Measurements from ENCODE around the gene SRPK3. TPM values are rescaled to one million over a fixed set of nuclear protein-coding genes. Genes with fewer than 3 reads are reported as not detected.
"Not testable (repeated sequence)": the region's sequence is repeated elsewhere in the genome, so short reads cannot be mapped to it uniquely, and the experiment has no call there.

The SRPK3 gene
- total RNA-seq, 2 donors from 2014 or later, result 19.4 to 24.6 TPM

GRCh38 chrX:153744210-153745066, 36.4 kb upstream of the SRPK3 start:
- H3K9me3 ChIP-seq, result no peaks in the 10 kb centered on the region
- H3K4me1 ChIP-seq, result peaks cover 0 to 7% of the 10 kb centered on the region in 2 donors
- peak overlapping the region in 1 of 2 donors; percentile 4 for H3K27ac ChIP-seq
- H3K36me3 ChIP-seq, result no peaks in the 10 kb centered on the region
- no peak for DNase-seq (ENCODE audit: low spot score)
- no peak overlapping the region for H3K4me3 ChIP-seq
- TF ChIP-seq, protein P1, sequence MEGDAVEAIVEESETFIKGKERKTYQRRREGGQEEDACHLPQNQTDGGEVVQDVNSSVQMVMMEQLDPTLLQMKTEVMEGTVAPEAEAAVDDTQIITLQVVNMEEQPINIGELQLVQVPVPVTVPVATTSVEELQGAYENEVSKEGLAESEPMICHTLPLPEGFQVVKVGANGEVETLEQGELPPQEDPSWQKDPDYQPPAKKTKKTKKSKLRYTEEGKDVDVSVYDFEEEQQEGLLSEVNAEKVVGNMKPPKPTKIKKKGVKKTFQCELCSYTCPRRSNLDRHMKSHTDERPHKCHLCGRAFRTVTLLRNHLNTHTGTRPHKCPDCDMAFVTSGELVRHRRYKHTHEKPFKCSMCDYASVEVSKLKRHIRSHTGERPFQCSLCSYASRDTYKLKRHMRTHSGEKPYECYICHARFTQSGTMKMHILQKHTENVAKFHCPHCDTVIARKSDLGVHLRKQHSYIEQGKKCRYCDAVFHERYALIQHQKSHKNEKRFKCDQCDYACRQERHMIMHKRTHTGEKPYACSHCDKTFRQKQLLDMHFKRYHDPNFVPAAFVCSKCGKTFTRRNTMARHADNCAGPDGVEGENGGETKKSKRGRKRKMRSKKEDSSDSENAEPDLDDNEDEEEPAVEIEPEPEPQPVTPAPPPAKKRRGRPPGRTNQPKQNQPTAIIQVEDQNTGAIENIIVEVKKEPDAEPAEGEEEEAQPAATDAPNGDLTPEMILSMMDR (IDR thresholded peaks at IDR 0.05), result peak in 1 of 2 donors; percentile 40
- no peaks in the 10 kb centered on the region for H3K27me3 ChIP-seq

DNA sequence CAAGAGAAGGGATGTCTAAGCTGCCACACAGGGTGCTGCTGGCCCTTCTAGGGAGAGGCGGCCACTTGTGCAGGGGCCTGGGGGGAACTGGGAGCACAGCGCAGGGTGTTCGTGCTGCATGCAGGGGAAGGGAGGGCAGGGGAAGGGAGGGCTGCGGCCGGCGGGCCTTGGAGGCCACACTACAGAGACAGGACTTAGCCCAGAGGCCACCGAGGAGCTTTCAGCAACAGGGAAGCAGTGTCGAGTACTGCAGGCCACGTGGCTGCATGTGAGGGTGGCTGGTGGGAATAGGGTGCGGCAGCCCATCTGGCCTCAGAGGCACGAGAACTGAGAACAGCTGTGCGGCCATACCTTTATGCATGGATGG, 35.8 kb upstream of the SRPK3 start:
- H3K9me3 ChIP-seq; DNase-seq (ENCODE audit: low spot score); H3K27ac ChIP-seq; H3K36me3 ChIP-seq; H3K4me1 ChIP-seq; H3K27me3 ChIP-seq; H3K4me3 ChIP-seq: not testable (repeated sequence)

- H3K9me3 ChIP-seq, result no peaks in the 10 kb centered on the region
- H3K4me3 ChIP-seq, result no peak overlapping the region
- TF ChIP-seq, protein P1 (IDR thresholded peaks at IDR 0.05), result no peak
- H3K27me3 ChIP-seq, result no peaks in the 10 kb centered on the region
- no peaks in the 10 kb centered on the region for H3K36me3 ChIP-seq
- DNase-seq (ENCODE audit: low spot score), result no peak
- H3K27ac ChIP-seq, result no peak overlapping the region
- H3K4me1 ChIP-seq, result peaks cover 0 to 7% of the 10 kb centered on the region in 2 donors
Measured at GRCh38 chrX:153746359-153746758, 34.5 kb upstream of the SRPK3 start.

DNA sequence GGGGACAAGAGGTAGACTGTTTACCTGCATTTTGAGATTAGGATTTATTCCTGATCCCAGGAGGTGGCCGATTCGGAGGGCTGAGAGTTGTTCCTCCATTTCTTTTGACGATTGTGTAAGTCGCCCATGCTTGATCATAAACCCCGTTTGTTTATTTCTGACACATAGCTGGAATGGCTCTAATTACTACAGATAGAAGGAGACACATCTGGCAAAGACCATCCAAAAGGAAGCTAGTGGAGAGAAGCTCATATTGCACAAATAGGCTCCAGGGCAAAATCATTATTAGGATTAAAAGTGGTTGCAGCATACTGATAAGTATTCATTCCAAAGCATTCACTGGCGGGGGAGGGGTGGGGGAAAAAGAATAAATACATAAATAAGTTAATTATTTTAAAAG, 33.9 kb upstream of the SRPK3 start:
- not testable (repeated sequence) for DNase-seq (ENCODE audit: low spot score); H3K9me3 ChIP-seq; H3K4me1 ChIP-seq; H3K27me3 ChIP-seq; H3K27ac ChIP-seq; H3K4me3 ChIP-seq; H3K36me3 ChIP-seq

DNA sequence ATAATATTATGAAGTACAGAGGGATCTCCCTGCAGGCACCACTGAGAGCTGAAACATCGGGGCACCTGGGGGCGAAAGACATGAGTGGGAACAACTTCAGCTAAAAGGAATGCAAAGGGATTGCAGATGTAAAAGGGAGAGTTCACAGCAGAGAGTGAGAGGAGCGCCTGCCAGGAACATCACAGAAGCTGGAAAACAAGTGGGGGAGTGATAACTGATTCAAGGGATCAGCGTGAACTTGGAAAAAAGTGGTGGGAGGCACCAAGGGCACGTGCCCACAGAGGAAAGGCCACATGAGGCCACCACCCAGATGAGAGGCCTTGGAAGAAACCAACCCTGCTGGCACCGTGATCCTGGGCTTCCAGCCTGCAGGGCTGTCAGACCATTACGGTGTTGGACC, 31.8 kb upstream of the SRPK3 start:
- not testable (repeated sequence) for DNase-seq (ENCODE audit: low spot score); H3K36me3 ChIP-seq; H3K27ac ChIP-seq; H3K27me3 ChIP-seq; H3K4me3 ChIP-seq; H3K9me3 ChIP-seq; H3K4me1 ChIP-seq

DNA sequence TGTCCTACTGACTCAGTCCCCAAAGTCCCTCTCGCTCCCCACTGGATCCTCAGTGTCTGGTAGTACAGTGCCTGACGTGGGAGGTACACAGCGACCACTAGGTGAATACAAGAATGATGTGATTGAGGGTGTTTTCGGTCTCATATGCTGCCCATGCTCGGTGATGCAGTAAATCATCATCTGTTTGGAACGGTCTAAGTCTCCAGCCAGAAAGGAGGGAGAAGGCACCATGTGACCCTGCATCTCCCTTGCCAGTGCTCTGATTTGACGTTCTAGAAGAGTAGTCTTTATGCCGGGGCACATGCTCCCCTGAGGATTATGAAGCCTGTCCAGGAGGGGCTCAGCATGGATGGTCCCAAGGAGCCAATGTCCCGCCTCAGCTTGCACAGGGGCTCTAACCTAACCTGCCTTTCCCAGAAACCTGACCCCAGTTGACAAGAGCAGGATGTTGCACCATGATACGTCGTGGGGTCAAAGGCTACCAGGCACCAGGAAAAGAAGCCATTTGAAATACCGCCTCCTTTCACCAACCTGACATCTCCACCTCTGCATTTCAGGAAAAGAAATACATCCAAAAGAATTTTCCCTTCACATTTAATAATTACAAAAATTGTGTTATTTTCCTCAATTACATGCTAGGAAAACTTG, 30.6 kb upstream of the SRPK3 start:
- no peak for DNase-seq (ENCODE audit: low spot score)
- Histone ChIP-seq H3K4me3 (no peak overlapping the region), H3K4me1 (no peaks in the 10 kb centered on the region), H3K27ac (no peak overlapping the region), H3K9me3 (no peaks in the 10 kb centered on the region), H3K36me3 (no peaks in the 10 kb centered on the region), H3K27me3 (no peaks in the 10 kb centered on the region)
- TF ChIP-seq, protein P1 (IDR thresholded peaks at IDR 0.05), result no peak

DNA sequence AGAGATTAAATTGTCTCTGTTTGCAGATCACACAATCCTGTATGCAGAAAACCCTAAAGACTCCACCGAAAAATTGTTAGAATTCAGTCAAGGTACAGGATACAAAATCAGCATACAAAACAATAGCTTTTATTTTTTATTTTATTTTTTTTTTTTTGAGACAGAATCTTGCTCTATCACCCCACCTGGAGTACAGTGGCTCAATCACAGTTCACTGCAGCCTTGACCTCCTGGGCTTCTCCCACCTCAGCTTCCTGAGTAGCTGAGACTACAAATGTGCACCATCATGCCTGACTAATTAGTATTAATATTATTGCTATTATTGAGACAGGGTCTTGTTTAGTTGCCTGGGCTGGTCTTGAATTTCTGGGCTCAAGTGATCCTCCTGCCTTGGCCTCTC, 25.7 kb upstream of the SRPK3 start:
- H3K27ac ChIP-seq, result no peak overlapping the region
- TF ChIP-seq, protein P1 (IDR thresholded peaks at IDR 0.05), result no peak
- peaks cover 0 to 20% of the 10 kb centered on the region in 2 donors for H3K9me3 ChIP-seq
- no peaks in the 10 kb centered on the region for H3K4me1 ChIP-seq
- no peaks in the 10 kb centered on the region for H3K27me3 ChIP-seq
- H3K36me3 ChIP-seq, result no peaks in the 10 kb centered on the region
- no peak for DNase-seq (ENCODE audit: low spot score)
- H3K4me3 ChIP-seq, result no peak overlapping the region
